Osteocyte (in vitro differentiated cells): ENCODE results near the gene NPAS2. TPM values are rescaled to one million over a fixed set of nuclear protein-coding genes. Genes with fewer than 3 reads are reported as not detected.

ENCODE experiments used
- DNase-seq: peaks from one replicate; pipeline ENCODE4 v3.0.0; 2021; ENCODE audit warnings: mixed read lengths; ENCODE audit not compliant: unreplicated experiment; ENCODE audit errors: extremely low spot score
- H3K27ac Mint-ChIP-seq: one replicate; pipeline ENCODE4 v1.8.0; 2021; ENCODE audit warnings: mild to moderate bottlenecking, mixed read lengths; ENCODE audit not compliant: unreplicated experiment
- H3K27me3 Mint-ChIP-seq: one replicate; pipeline ENCODE4 v1.8.0; 2021; ENCODE audit warnings: mixed read lengths; ENCODE audit not compliant: unreplicated experiment
- H3K36me3 Mint-ChIP-seq: one replicate; pipeline ENCODE4 v1.8.0; 2021; ENCODE audit warnings: mixed read lengths; ENCODE audit not compliant: unreplicated experiment
- H3K4me1 Mint-ChIP-seq: one replicate; pipeline ENCODE4 v1.8.0; 2021; ENCODE audit warnings: mixed read lengths; ENCODE audit not compliant: unreplicated experiment
- H3K4me3 Mint-ChIP-seq: one replicate; pipeline ENCODE4 v1.8.0; 2021; ENCODE audit warnings: mild to moderate bottlenecking, moderate library complexity, mixed read lengths; ENCODE audit not compliant: unreplicated experiment
- H3K9me3 Mint-ChIP-seq: one replicate; pipeline ENCODE4 v1.8.0; 2021; ENCODE audit warnings: mixed read lengths; ENCODE audit not compliant: unreplicated experiment
- total RNA-seq: library from RNA; stranded (reverse); gene quantifications from 2 replicates; pipeline ENCODE4 v1.2.1, GENCODE V29; 2021
- TF ChIP-seq, protein P1 (sequence below): fragments of 200-600 bp; sonication (generic); IDR thresholded peaks from 2 replicates; pipeline ENCODE4 v1.5.0; 2021; ENCODE audit warnings: antibody characterized with exemption, mild to moderate bottlenecking, moderate library complexity

The NPAS2 gene
- total RNA-seq, 1 donor from 2014 or later: 16.6 TPM

DNA sequence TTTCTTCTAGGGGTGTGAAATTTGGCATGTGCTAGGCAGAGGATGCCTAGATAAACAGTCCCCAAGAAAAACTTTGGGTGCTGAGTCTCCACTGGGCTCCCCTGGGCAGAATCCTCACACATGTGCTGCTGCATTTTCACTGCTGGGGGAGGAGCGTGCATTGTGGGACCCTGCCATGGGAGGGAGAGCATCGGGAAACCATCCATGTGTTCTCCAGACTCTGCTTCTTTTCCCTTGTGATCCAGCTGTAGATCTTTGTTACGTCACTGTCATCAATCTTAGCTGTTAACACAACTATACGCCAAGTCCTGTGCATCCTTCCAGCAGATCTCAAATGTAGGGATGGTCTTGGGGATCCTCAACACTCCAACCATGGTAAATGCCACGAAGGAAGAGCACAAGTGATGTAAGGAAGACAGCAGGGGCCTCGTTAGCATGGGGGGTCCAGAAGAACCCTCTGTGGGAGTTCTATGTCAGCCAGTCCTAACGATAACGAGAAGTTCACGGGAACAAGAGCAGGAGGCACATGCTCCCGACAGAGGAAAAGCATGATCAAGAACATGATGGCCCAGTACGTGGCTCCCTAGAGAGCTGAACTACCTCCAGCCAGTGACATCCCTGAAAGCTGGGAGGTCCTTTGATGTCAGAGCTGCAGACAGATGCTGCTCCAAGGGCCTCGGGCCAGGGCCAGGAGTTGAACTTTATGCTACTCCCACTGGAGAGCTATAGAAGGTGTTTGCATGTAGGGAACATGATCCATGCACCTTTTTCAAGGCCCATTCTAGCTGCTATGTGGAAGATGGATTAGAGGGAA lies 41.1 kb upstream of the NPAS2 start:
- no peaks in the 10 kb centered on the region for H3K36me3 Mint-ChIP-seq
- no peaks in the 10 kb centered on the region for H3K9me3 Mint-ChIP-seq
- H3K4me1 Mint-ChIP-seq: peaks cover 8% of the 10 kb centered on the region
- no peak for DNase-seq
- TF ChIP-seq, protein P1, sequence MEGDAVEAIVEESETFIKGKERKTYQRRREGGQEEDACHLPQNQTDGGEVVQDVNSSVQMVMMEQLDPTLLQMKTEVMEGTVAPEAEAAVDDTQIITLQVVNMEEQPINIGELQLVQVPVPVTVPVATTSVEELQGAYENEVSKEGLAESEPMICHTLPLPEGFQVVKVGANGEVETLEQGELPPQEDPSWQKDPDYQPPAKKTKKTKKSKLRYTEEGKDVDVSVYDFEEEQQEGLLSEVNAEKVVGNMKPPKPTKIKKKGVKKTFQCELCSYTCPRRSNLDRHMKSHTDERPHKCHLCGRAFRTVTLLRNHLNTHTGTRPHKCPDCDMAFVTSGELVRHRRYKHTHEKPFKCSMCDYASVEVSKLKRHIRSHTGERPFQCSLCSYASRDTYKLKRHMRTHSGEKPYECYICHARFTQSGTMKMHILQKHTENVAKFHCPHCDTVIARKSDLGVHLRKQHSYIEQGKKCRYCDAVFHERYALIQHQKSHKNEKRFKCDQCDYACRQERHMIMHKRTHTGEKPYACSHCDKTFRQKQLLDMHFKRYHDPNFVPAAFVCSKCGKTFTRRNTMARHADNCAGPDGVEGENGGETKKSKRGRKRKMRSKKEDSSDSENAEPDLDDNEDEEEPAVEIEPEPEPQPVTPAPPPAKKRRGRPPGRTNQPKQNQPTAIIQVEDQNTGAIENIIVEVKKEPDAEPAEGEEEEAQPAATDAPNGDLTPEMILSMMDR: no peak
- H3K4me3 Mint-ChIP-seq: no peak overlapping the region
- no peak overlapping the region for H3K27ac Mint-ChIP-seq
- H3K27me3 Mint-ChIP-seq: peaks cover 6% of the 10 kb centered on the region

DNA sequence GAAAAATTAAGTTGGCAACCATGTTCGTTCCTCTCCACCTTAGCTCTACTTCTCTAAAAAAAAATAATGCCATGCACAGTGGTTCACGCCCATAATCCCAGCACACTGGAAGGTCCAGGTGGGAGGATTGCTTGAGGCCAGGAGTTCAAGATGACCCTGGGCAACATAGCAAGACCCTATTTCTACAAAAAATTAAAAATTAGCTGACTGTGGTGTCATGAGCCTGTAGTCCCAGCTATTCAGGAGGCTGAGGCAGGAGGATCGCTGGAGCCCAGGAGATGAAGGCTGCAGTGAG lies 40.1 kb upstream of the NPAS2 start:
- Mint-ChIP-seq H3K27ac (no peak overlapping the region), H3K9me3 (no peaks in the 10 kb centered on the region), H3K4me1 (peaks cover 12% of the 10 kb centered on the region), H3K27me3 (peaks cover 3% of the 10 kb centered on the region), H3K36me3 (no peaks in the 10 kb centered on the region), H3K4me3 (no peak overlapping the region)
- TF ChIP-seq, protein P1: no peak
- no peak for DNase-seq

DNA sequence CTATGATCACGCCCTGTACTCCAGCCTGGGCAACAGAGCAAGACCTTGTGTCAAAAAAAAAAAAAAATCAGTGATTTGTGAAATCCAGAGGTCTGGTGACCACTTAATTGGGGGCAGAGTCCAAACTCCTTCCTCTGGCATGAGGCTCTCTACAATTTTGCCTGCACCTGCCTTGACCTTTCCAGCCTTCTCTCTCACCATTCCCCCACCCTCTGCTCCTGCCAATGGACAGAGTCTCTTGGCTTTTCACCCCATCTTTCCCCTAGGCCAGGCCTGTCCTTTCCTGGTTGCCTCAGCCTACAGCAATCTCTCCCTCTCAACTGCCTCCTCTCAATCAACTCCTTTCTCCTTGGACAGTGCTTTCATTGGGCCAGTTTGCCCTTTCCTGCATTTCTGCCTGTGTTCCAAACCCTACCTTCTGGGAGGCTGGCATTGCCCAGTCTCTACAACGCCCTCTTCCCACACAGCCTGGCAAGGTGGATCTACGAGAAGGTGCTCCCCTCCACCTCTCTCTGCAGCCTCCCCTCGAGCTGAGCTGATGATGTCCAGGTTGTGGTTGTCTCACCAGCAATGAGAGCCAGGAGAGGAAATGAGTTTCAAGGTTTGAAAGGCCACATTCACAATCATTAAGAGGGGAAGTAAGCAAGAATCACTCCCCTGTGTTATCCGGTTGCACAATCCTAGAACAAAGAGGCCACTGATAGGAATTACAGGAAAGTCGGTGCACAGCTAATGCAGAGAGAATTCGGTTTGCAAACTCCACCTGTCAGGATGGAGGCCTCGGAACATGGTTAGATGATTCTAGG lies 39.5 kb upstream of the NPAS2 start:
- Mint-ChIP-seq H3K36me3 (no peaks in the 10 kb centered on the region), H3K9me3 (no peaks in the 10 kb centered on the region), H3K27ac (no peak overlapping the region), H3K4me1 (peaks cover 18% of the 10 kb centered on the region), H3K27me3 (peaks cover 3% of the 10 kb centered on the region), H3K4me3 (no peak overlapping the region)
- TF ChIP-seq, protein P1: no peak
- DNase-seq: no peak

DNA sequence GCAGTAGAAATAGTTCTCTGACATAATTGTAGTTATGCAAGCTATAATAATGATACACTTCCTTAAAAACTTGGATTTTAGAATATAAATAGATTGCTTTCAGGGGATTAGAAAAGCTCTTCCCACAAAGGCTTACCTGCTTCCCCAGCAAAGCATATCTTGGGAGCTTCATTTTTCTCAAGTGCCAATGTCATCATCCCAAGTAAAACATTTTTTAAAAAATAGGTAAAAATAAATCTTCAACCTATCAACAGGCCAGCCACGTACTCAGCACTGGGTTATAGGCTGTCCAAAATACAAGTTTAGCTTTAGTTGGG lies 39.0 kb upstream of the NPAS2 start:
- Mint-ChIP-seq H3K4me1 (peaks cover 23% of the 10 kb centered on the region), H3K9me3 (no peaks in the 10 kb centered on the region), H3K27ac (no peak overlapping the region), H3K4me3 (no peak overlapping the region), H3K36me3 (no peaks in the 10 kb centered on the region), H3K27me3 (peaks cover 3% of the 10 kb centered on the region)
- DNase-seq: no peak
- TF ChIP-seq, protein P1: no peak
